H1 (cell line): Measurements from ENCODE around the gene LDLRAD3. TPM values are rescaled to one million over a fixed set of nuclear protein-coding genes. Genes with fewer than 3 reads are reported as not detected.

Experiments used
- GABPA ChIP-seq: IDR thresholded peaks from 2 replicates; pipeline ENCODE4 v1.6.1; 2011; ENCODE audit warnings: mild to moderate bottlenecking, low read length, moderate library complexity, borderline replicate concordance; ENCODE audit not compliant: insufficient read depth
- polyA plus RNA-seq, 7 experiments: library from polyadenylated mRNA; depleted of rRNA in 3 of 7; stranded (reverse) in 5 of 7; unstranded in 2 of 7; fragments of >200 nt in 5 of 7; fragments of 200-250 nt in 2 of 7; gene quantifications; 1 replicate in 5 of 7; 2 replicates in 1 of 7; 4 replicates in 1 of 7; pipeline versions ENCODE4 v1.2.1 to v1.2.3, GENCODE V29; 2011 to 2013; ENCODE audit warnings: missing spikeins in 2 of 7, mixed read lengths in 2 of 7
- total RNA-seq: library from RNA; stranded (reverse); fragmentation: NEBNext Ultra II Directional; extraction: Animal tissue kit (Norgen Biotek cat#: 25700); gene quantifications from 2 replicates; pipeline ENCODE4 v1.2.1, GENCODE V29; 2021

Gene LDLRAD3
- total and polyA plus RNA-seq, 2 of the 8 experiments (the other 6 are each of a cell fraction or from before 2014, with no cell fraction given): 18.6 to 22.8 TPM

- TF ChIP-seq GABPA: no peak
- TF ChIP-seq, all 59 proteins: peak for 0
Measured at GRCh38 chr11:36078686-36079055, 134.8 kb downstream of the LDLRAD3 start (continued).
